Caco-2 (cell line): Measurements from ENCODE around the gene GPR68. TPM values are rescaled to one million over a fixed set of nuclear protein-coding genes. Genes with fewer than 3 reads are reported as not detected.

Source experiments
- BruUV-seq: library from RNA; stranded (reverse); fragments of 400-500 nt; replicated peaks from 2 replicates; lab custom pipeline; 2021; lab: Mats Ljungman, UMichigan
- CTCF ChIA-PET: fragments of 300-600 bp; sonication (Branson Sonifier 250); formaldehyde crosslinking; loops from one replicate; lab custom pipeline; 2022; ENCODE audit warnings: antibody characterized with exemption; lab: Charles Lee
- POLR2A ChIA-PET: fragments of 300-600 bp; sonication (Branson Sonifier 250); formaldehyde crosslinking; loops from one replicate; lab custom pipeline; 2022; ENCODE audit warnings: antibody characterized with exemption; lab: Charles Lee
- DNase-seq, 2 experiments: peaks; one replicate each; pipeline versions ENCODE4 v3.0.0 to v3.0.0-alpha.2; 2020 to 2022
- H3K27me3 ChIP-seq: replicated peaks from 2 replicates; pipeline ENCODE4 v1.6.0; 2011; ENCODE audit warnings: low read length; ENCODE audit not compliant: control insufficient read depth, insufficient read depth
- H3K36me3 ChIP-seq: 2 replicates; pipeline ENCODE4 v1.5.1; 2011; ENCODE audit warnings: low read length; ENCODE audit not compliant: control insufficient read depth, insufficient read depth
- H3K4me1 ChIP-seq: fragments of 250-450 bp; sonication (Bioruptor Pico); 2 replicates; pipeline ENCODE4 v1.5.1; 2020; ENCODE audit warnings: mild to moderate bottlenecking
- H3K4me3 ChIP-seq: 2 replicates; pipeline ENCODE4 v1.5.1; 2011; ENCODE audit warnings: low read depth, mild to moderate bottlenecking, control low read depth, low read length
- H3K9me3 ChIP-seq: fragments of 250-450 bp; sonication (Bioruptor Pico); 2 replicates; pipeline ENCODE4 v1.5.1; 2020; ENCODE audit warnings: mild to moderate bottlenecking, moderate library complexity
- H3K27ac Mint-ChIP-seq: one replicate; pipeline ENCODE4 v1.8.0; 2022; ENCODE audit warnings: mixed read lengths; ENCODE audit not compliant: unreplicated experiment
- H3K27me3 Mint-ChIP-seq: one replicate; pipeline ENCODE4 v1.8.0; 2022; ENCODE audit warnings: mixed read lengths; ENCODE audit not compliant: insufficient read depth, unreplicated experiment
- H3K36me3 Mint-ChIP-seq: one replicate; pipeline ENCODE4 v1.8.0; 2022; ENCODE audit warnings: mild to moderate bottlenecking, mixed read lengths; ENCODE audit not compliant: insufficient read depth, unreplicated experiment
- H3K4me1 Mint-ChIP-seq: one replicate; pipeline ENCODE4 v1.8.0; 2022; ENCODE audit warnings: low read depth, mixed read lengths; ENCODE audit not compliant: unreplicated experiment
- H3K4me3 Mint-ChIP-seq: one replicate; pipeline ENCODE4 v1.8.0; 2022; ENCODE audit warnings: mild to moderate bottlenecking, moderate library complexity, mixed read lengths; ENCODE audit not compliant: unreplicated experiment
- H3K9me3 Mint-ChIP-seq: one replicate; pipeline ENCODE4 v1.8.0; 2022; ENCODE audit warnings: mixed read lengths; ENCODE audit not compliant: unreplicated experiment
- intact Hi-C: fragments of 100-400 bp; cut with micrococcal nuclease; formaldehyde crosslinking; loops from one replicate; pipeline ENCODE4 v1.10.0; 2022; ENCODE audit not compliant: unreplicated experiment
- total RNA-seq: library from RNA; stranded (reverse); gene quantifications from 2 replicates; pipeline ENCODE4 v1.2.3, GENCODE V29; 2022
- TF ChIP-seq, protein P1 (sequence below), 2 experiments: fragments of 200-600 bp in 1 of 2; IDR thresholded peaks; 1 replicate in 1 of 2; 2 replicates in 1 of 2; pipeline versions ENCODE4 v1.5.1 to v1.8.0; 2011 to 2022; ENCODE audit warnings: antibody characterized with exemption in 1 of 2, control low read depth in 1 of 2, inconsistent platforms in 1 of 2, low read depth in 1 of 2, low read length in 1 of 2, mild to moderate bottlenecking in 1 of 2, moderate library complexity in 1 of 2; ENCODE audit not compliant: insufficient read depth in 1 of 2, severe bottlenecking in 1 of 2, unreplicated experiment in 1 of 2

GPR68 gene
- total RNA-seq, 1 experiment from 2014 or later = 0.14 TPM

GRCh38 chr14:91292491-91292890 lies 48.0 kb upstream of the GPR68 start:
- Histone ChIP-seq H3K9me3 (no peaks in the 10 kb centered on the region), H3K36me3 (peaks cover 1% of the 10 kb centered on the region; the same call in 1 of the 2 replicates), H3K27me3 (no peaks in the 10 kb centered on the region), H3K4me1 (no peaks in the 10 kb centered on the region), H3K4me3 (no peak overlapping the region)
- intact Hi-C loops = no loop called here
- DNase-seq = no peak
- no peak overlapping the region for H3K27ac Mint-ChIP-seq
- H3K4me3 Mint-ChIP-seq = no peak overlapping the region
- ChIA-PET POLR2A (no interaction called here), CTCF (no interaction called here)
- TF ChIP-seq, protein P1, sequence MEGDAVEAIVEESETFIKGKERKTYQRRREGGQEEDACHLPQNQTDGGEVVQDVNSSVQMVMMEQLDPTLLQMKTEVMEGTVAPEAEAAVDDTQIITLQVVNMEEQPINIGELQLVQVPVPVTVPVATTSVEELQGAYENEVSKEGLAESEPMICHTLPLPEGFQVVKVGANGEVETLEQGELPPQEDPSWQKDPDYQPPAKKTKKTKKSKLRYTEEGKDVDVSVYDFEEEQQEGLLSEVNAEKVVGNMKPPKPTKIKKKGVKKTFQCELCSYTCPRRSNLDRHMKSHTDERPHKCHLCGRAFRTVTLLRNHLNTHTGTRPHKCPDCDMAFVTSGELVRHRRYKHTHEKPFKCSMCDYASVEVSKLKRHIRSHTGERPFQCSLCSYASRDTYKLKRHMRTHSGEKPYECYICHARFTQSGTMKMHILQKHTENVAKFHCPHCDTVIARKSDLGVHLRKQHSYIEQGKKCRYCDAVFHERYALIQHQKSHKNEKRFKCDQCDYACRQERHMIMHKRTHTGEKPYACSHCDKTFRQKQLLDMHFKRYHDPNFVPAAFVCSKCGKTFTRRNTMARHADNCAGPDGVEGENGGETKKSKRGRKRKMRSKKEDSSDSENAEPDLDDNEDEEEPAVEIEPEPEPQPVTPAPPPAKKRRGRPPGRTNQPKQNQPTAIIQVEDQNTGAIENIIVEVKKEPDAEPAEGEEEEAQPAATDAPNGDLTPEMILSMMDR (IDR thresholded peaks at IDR 0.05; ENCODE audit: insufficient read depth in 1 of 2, low read depth in 1 of 2, low read length in 1 of 2, severe bottlenecking in 1 of 2, unreplicated experiment in 1 of 2) = no peak
- no peaks in the 10 kb centered on the region for H3K27me3 Mint-ChIP-seq
- H3K36me3 Mint-ChIP-seq = peaks cover 34% of the 10 kb centered on the region
- no TSS peak for BruUV-seq
- no peaks in the 10 kb centered on the region for H3K4me1 Mint-ChIP-seq
- H3K9me3 Mint-ChIP-seq = no peaks in the 10 kb centered on the region

- no peaks in the 10 kb centered on the region for H3K9me3 Mint-ChIP-seq
- intact Hi-C loops = no loop called here
- BruUV-seq = no TSS peak
- TF ChIP-seq, protein P1 (IDR thresholded peaks at IDR 0.05; ENCODE audit: insufficient read depth in 1 of 2, low read depth in 1 of 2, low read length in 1 of 2, severe bottlenecking in 1 of 2, unreplicated experiment in 1 of 2) = no peak
- H3K4me1 ChIP-seq = no peaks in the 10 kb centered on the region
- POLR2A ChIA-PET = no interaction called here
- H3K4me3 ChIP-seq = no peak overlapping the region
- no peak overlapping the region for H3K27ac Mint-ChIP-seq
- H3K27me3 Mint-ChIP-seq = no peaks in the 10 kb centered on the region
- H3K36me3 Mint-ChIP-seq = peaks cover 34% of the 10 kb centered on the region
- CTCF ChIA-PET = no interaction called here
- no peaks in the 10 kb centered on the region for H3K27me3 ChIP-seq
- H3K36me3 ChIP-seq = peaks cover 1% of the 10 kb centered on the region; the same call in 1 of the 2 replicates
- no peaks in the 10 kb centered on the region for H3K9me3 ChIP-seq
- H3K4me1 Mint-ChIP-seq = no peaks in the 10 kb centered on the region
- no peak for DNase-seq
- no peak overlapping the region for H3K4me3 Mint-ChIP-seq
Observed at GRCh38 chr14:91291786-91292405, 47.4 kb upstream of the GPR68 start.

DNA sequence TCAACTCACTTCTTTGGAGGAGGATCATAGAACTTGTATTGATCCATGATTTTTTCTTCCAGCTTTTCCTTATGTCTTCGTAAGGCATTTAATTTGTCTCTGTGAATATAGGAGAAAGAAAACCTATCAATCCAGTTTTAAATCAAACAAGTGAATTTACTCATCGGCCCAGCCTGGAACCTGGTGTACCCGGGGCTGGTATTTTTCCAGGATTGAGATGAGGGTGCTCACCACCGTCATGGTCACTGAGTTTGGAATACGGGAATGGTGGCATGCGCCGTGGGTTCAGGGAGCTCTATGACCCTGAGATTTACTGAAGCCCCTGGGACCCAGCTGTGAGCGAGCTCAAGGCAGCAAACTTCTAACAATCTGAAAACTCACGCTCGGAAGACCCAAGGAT lies 46.5 kb upstream of the GPR68 start:
- no peaks in the 10 kb centered on the region for H3K27me3 ChIP-seq
- peaks cover 35% of the 10 kb centered on the region for H3K36me3 Mint-ChIP-seq
- intact Hi-C loops = no loop called here
- H3K4me1 ChIP-seq = no peaks in the 10 kb centered on the region
- H3K9me3 Mint-ChIP-seq = no peaks in the 10 kb centered on the region
- no peak for DNase-seq
- no peaks in the 10 kb centered on the region for H3K4me1 Mint-ChIP-seq
- no peak overlapping the region for H3K4me3 ChIP-seq
- H3K4me3 Mint-ChIP-seq = no peak overlapping the region
- H3K36me3 ChIP-seq = peaks cover 1% of the 10 kb centered on the region; the same call in 1 of the 2 replicates
- H3K27ac Mint-ChIP-seq = no peak overlapping the region
- TF ChIP-seq, protein P1 (IDR thresholded peaks at IDR 0.05; ENCODE audit: insufficient read depth in 1 of 2, low read depth in 1 of 2, low read length in 1 of 2, severe bottlenecking in 1 of 2, unreplicated experiment in 1 of 2) = no peak
- no peaks in the 10 kb centered on the region for H3K9me3 ChIP-seq
- no peaks in the 10 kb centered on the region for H3K27me3 Mint-ChIP-seq
- POLR2A ChIA-PET = no interaction called here
- CTCF ChIA-PET = no interaction called here
- BruUV-seq = no TSS peak
